ENCODE measurements around the gene MYH2. TPM values are rescaled to one million over a fixed set of nuclear protein-coding genes. Genes with fewer than 3 reads are reported as not detected.

The MYH2 gene
- total RNA-seq, 1 experiment from 2014 or later: not detected

DNA sequence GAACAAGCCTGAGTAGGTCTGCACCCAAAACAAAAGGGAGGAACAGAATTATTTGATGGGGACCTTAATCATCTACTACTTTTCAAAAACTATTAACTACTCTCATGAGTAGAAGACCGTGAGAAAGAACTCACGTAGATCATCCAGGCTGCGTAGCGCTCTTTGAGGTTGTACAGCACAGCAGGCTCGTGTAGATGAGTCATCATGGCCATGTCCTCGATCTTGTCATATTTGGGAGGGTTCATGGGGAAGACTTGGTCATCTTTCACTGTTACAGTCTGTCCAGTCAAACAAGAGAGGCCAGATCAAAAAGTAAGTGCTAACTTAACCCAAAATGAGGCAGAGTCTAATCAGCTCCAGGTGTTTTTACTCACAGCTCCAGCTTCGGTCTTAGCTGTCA lies 33.4 kb downstream of the MYH2 start:
- RAD21 ChIA-PET (ENCODE audit: low non-redundant PET in 1 of 2, low total read pairs in 2 of 2, uncharacterized antibody in 2 of 2, unreplicated experiment in 2 of 2): no interaction called here
- Histone ChIP-seq H3K36me3 (ENCODE audit: control insufficient read depth in 1 of 2, insufficient read depth in 2 of 2, low read length in 2 of 2) (no peaks in the 10 kb centered on the region), H3K9ac (ENCODE audit: low read length) (no peak overlapping the region), H2AFZ (ENCODE audit: low read depth, low read length, poor library complexity, severe bottlenecking) (no peak overlapping the region), H3K27me3 (ENCODE audit: insufficient read depth, low read length) (peaks cover 85% of the 10 kb centered on the region), H3K27ac (ENCODE audit: low read depth, low read length) (no peak overlapping the region), H4K20me1 (ENCODE audit: insufficient read depth) (no peaks in the 10 kb centered on the region), H3K4me2 (ENCODE audit: low read length) (no peak overlapping the region), H3K9me3 (ENCODE audit: control insufficient read depth in 1 of 2, insufficient read depth in 1 of 2, low read depth in 1 of 2, low read length in 2 of 2) (no peaks in the 10 kb centered on the region), H3K4me3 (replicated peaks in 1 of 2; ENCODE audit: low read depth in 1 of 2, low read length in 2 of 2) (no peak overlapping the region), H3K4me1 (ENCODE audit: control insufficient read depth in 1 of 2, insufficient read depth in 2 of 2, low read length in 2 of 2) (no peaks in the 10 kb centered on the region), H3K79me2 (ENCODE audit: insufficient read depth, low read length) (no peaks in the 10 kb centered on the region), H3K9me2 (ENCODE audit: insufficient read depth) (no peaks in the 10 kb centered on the region)
- no TSS peak for BruUV-seq (replicated peaks)
- ATAC-seq: no peak
- intact Hi-C loops (cut with micrococcal nuclease): no loop called here
- POLR2A ChIA-PET: no interaction called here
- TF ChIP-seq, protein P1, sequence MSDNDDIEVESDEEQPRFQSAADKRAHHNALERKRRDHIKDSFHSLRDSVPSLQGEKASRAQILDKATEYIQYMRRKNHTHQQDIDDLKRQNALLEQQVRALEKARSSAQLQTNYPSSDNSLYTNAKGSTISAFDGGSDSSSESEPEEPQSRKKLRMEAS (IDR thresholded peaks at IDR 0.05): no peak
- TF ChIP-seq EZH2 (IDR thresholded peaks at IDR 0.05): no peak
- no peak for TF ChIP-seq EZH2phosphoT487 (IDR thresholded peaks at IDR 0.05; ENCODE audit: borderline replicate concordance)
- no peak for TF ChIP-seq FOSL1 (IDR thresholded peaks at IDR 0.05; ENCODE audit: low read depth)
- no peak for TF ChIP-seq POLR2A (IDR thresholded peaks at IDR 0.05; ENCODE audit: borderline replicate concordance, extremely low read depth, insufficient read depth, insufficient read length)
- no peak for TF ChIP-seq ZNF274 (IDR thresholded peaks at IDR 0.05; ENCODE audit: low read depth, low read length)
- TF ChIP-seq SP1 (IDR thresholded peaks at IDR 0.05; ENCODE audit: low read depth): no peak
- no peak for TF ChIP-seq SRF (IDR thresholded peaks at IDR 0.05; ENCODE audit: low read depth)
- TF ChIP-seq, protein P2, sequence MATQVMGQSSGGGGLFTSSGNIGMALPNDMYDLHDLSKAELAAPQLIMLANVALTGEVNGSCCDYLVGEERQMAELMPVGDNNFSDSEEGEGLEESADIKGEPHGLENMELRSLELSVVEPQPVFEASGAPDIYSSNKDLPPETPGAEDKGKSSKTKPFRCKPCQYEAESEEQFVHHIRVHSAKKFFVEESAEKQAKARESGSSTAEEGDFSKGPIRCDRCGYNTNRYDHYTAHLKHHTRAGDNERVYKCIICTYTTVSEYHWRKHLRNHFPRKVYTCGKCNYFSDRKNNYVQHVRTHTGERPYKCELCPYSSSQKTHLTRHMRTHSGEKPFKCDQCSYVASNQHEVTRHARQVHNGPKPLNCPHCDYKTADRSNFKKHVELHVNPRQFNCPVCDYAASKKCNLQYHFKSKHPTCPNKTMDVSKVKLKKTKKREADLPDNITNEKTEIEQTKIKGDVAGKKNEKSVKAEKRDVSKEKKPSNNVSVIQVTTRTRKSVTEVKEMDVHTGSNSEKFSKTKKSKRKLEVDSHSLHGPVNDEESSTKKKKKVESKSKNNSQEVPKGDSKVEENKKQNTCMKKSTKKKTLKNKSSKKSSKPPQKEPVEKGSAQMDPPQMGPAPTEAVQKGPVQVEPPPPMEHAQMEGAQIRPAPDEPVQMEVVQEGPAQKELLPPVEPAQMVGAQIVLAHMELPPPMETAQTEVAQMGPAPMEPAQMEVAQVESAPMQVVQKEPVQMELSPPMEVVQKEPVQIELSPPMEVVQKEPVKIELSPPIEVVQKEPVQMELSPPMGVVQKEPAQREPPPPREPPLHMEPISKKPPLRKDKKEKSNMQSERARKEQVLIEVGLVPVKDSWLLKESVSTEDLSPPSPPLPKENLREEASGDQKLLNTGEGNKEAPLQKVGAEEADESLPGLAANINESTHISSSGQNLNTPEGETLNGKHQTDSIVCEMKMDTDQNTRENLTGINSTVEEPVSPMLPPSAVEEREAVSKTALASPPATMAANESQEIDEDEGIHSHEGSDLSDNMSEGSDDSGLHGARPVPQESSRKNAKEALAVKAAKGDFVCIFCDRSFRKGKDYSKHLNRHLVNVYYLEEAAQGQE (IDR thresholded peaks at IDR 0.05; ENCODE audit: low read depth): no peak
- no peak for TF ChIP-seq ZFX (IDR thresholded peaks at IDR 0.05)
- no peak for TF ChIP-seq CEBPB (IDR thresholded peaks at IDR 0.05; ENCODE audit: low read depth)
- no peak for TF ChIP-seq CBX3 (IDR thresholded peaks at IDR 0.05; ENCODE audit: low read depth)
- TF ChIP-seq ELF1 (IDR thresholded peaks at IDR 0.05; ENCODE audit: borderline replicate concordance, low read depth): no peak
- no peak for TF ChIP-seq SIN3A (IDR thresholded peaks at IDR 0.05; ENCODE audit: low read depth)
- DNase-seq (ENCODE audit: low read depth, low spot score): no peak
- CTCF ChIA-PET: no interaction called here
